Neural cell (in vitro differentiated cells): Measurements from ENCODE around the gene TBC1D8B. TPM values are rescaled to one million over a fixed set of nuclear protein-coding genes. Genes with fewer than 3 reads are reported as not detected.

ENCODE experiments used
- H2AFZ ChIP-seq: fragments of 200-600, 300-800 bp; sonication (generic), shearing (Covaris generic); 2 replicates; pipeline ENCODE4 v1.6.0; 2014; ENCODE audit warnings: low read depth, mild to moderate bottlenecking, antibody characterized with exemption, low read length, moderate library complexity
- H3F3A ChIP-seq: fragments of 200-600 bp; shearing (Covaris generic); 2 replicates; pipeline ENCODE4 v1.6.1; 2016; ENCODE audit warnings: mild to moderate bottlenecking, moderate library complexity, mixed read lengths, antibody characterized with exemption, low read length; ENCODE audit not compliant: insufficient read depth, poor library complexity, severe bottlenecking
- H3K27ac ChIP-seq: fragments of 200-600, 300-800 bp; sonication (generic), shearing (Covaris generic); 2 replicates; pipeline ENCODE4 v1.5.1; 2014; ENCODE audit warnings: mild to moderate bottlenecking, low read length, moderate library complexity
- H3K27me3 ChIP-seq: fragments of 300-800, 200-600 bp; sonication (generic), shearing (Covaris generic); 2 replicates; pipeline ENCODE4 v1.6.0; 2014; ENCODE audit warnings: mild to moderate bottlenecking, low read depth, low read length, moderate library complexity; ENCODE audit not compliant: insufficient read depth
- H3K36me3 ChIP-seq: fragments of 300-800, 200-600 bp; sonication (generic), shearing (Covaris generic); 2 replicates; pipeline ENCODE4 v1.5.1; 2014; ENCODE audit warnings: mild to moderate bottlenecking, antibody characterized with exemption, low read length, moderate library complexity; ENCODE audit not compliant: insufficient read depth
- H3K4me2 ChIP-seq: fragments of 300-800, 200-600 bp; sonication (generic), shearing (Covaris generic); 2 replicates; pipeline ENCODE4 v1.6.0; 2014; ENCODE audit warnings: mild to moderate bottlenecking, low read length
- H3K4me3 ChIP-seq: fragments of 300-800, 200-600 bp; sonication (generic), shearing (Covaris generic); 2 replicates; pipeline ENCODE4 v1.5.1; 2014; ENCODE audit warnings: mild to moderate bottlenecking, low read length, moderate library complexity
- H3K79me2 ChIP-seq: fragments of 200-600 bp; shearing (Covaris generic); replicated peaks from 2 replicates; pipeline ENCODE4 v1.6.0; 2014; ENCODE audit warnings: mild to moderate bottlenecking, low read length, moderate library complexity; ENCODE audit not compliant: insufficient read depth
- H3K9ac ChIP-seq: fragments of 300-800, 200-600 bp; sonication (generic), shearing (Covaris generic); 2 replicates; pipeline ENCODE4 v1.6.1; 2016; ENCODE audit warnings: mild to moderate bottlenecking, low read length, mixed read lengths
- H3K9me2 ChIP-seq: fragments of 200-600 bp; shearing (Covaris generic); 2 replicates; pipeline ENCODE4 v1.6.1; 2016; ENCODE audit warnings: mild to moderate bottlenecking, low read length, mixed read lengths; ENCODE audit not compliant: insufficient read depth
- H3K9me3 ChIP-seq: fragments of 200-600, 300-800 bp; sonication (generic), shearing (Covaris generic); 2 replicates; pipeline ENCODE4 v1.6.1; 2016; ENCODE audit warnings: mild to moderate bottlenecking, mixed run types, low read length, moderate library complexity, mixed read lengths
- H4K20me1 ChIP-seq: fragments of 200-600 bp; shearing (Covaris generic); 2 replicates; pipeline ENCODE4 v1.6.1; 2016; ENCODE audit warnings: mild to moderate bottlenecking, mixed run types; ENCODE audit not compliant: insufficient read depth
- CTCF ChIP-seq: fragments of 450-650 bp; IDR thresholded peaks from 2 replicates; pipeline ENCODE4 v1.5.1; 2014; ENCODE audit warnings: antibody characterized with exemption, mild to moderate bottlenecking, moderate library complexity; ENCODE audit not compliant: poor library complexity, severe bottlenecking
- EP300 ChIP-seq: fragments of 450-650 bp; conservative IDR thresholded peaks from 2 replicates; pipeline ENCODE4 v1.6.1; 2014; ENCODE audit warnings: antibody characterized with exemption, mild to moderate bottlenecking, moderate library complexity; ENCODE audit not compliant: poor library complexity, severe bottlenecking
- EZH2 ChIP-seq: fragments of 200-600, 300-800 bp; shearing (Covaris generic), sonication (generic); IDR thresholded peaks from 2 replicates; pipeline ENCODE4 v1.6.1; 2014; ENCODE audit warnings: antibody characterized with exemption, low read length, borderline replicate concordance, mild to moderate bottlenecking; ENCODE audit not compliant: insufficient read depth, poor library complexity, severe bottlenecking
- MXI1 ChIP-seq: fragments of 450-650 bp; conservative IDR thresholded peaks from 2 replicates; pipeline ENCODE4 v1.6.1; 2014; ENCODE audit warnings: antibody characterized with exemption, mild to moderate bottlenecking; ENCODE audit not compliant: poor library complexity, severe bottlenecking
- POLR2AphosphoS5 ChIP-seq: IDR thresholded peaks from 2 replicates; pipeline ENCODE4 v1.6.1; 2012
- RAD21 ChIP-seq: fragments of 450-650 bp; conservative IDR thresholded peaks from 2 replicates; pipeline ENCODE4 v1.6.1; 2014; ENCODE audit warnings: antibody characterized with exemption, mild to moderate bottlenecking, moderate library complexity
- REST ChIP-seq: IDR thresholded peaks from 2 replicates; pipeline ENCODE4 v1.6.1; 2012; ENCODE audit warnings: borderline replicate concordance
- SMC3 ChIP-seq: fragments of 450-650 bp; conservative IDR thresholded peaks from 2 replicates; pipeline ENCODE4 v1.6.1; 2014; ENCODE audit warnings: antibody characterized with exemption, mild to moderate bottlenecking, moderate library complexity; ENCODE audit not compliant: poor library complexity
- TAF1 ChIP-seq: IDR thresholded peaks from 2 replicates; pipeline ENCODE4 v1.6.1; 2012; ENCODE audit warnings: low read depth
- polyA plus RNA-seq: library from polyadenylated mRNA; depleted of rRNA; stranded (reverse); fragments of >200 nt; gene quantifications from 2 replicates; pipeline ENCODE4 v1.2.3, GENCODE V29; 2014

The TBC1D8B gene
- polyA plus RNA-seq, 1 donor from 2014 or later = 0.14 TPM

GRCh38 chrX:106903291-106903824 lies 100.9 kb downstream of the TBC1D8B start, which contains the start of gene RIPPLY1:
TSS of gene RIPPLY1 (minus strand) at chrX:106903341. CDS start at chrX:106903287, 54 bp downstream.
- no peak within 1 kb of the TSS for H2AFZ ChIP-seq
- H3K9ac ChIP-seq = no peak within 1 kb of the TSS
- H3K9me2 ChIP-seq = no peaks in the 10 kb centered on the region
- no peaks in the 10 kb centered on the region for H3K79me2 ChIP-seq
- H3K4me3 ChIP-seq = no peak within 1 kb of the TSS
- H3K27me3 ChIP-seq = no peaks in the 10 kb centered on the region
- no peaks in the 10 kb centered on the region for H4K20me1 ChIP-seq
- TF ChIP-seq MXI1 (no peak), TAF1 (no peak), POLR2AphosphoS5 (no peak), EP300 (no peak), SMC3 (no peak), RAD21 (no peak), CTCF (no peak), EZH2 (no peak), REST (no peak)
- H3K9me3 ChIP-seq = no peaks in the 10 kb centered on the region
- H3F3A ChIP-seq = no peaks in the 10 kb centered on the region
- H3K4me2 ChIP-seq = no peak within 1 kb of the TSS
- H3K27ac ChIP-seq = no peak within 1 kb of the TSS
- H3K36me3 ChIP-seq = no peaks in the 10 kb centered on the region

GRCh38 chrX:106903856-106904528 lies 101.5 kb downstream of the TBC1D8B start:
- Histone ChIP-seq H3F3A (no peaks in the 10 kb centered on the region), H2AFZ (no peak overlapping the region), H3K4me3 (no peak overlapping the region), H3K9me2 (no peaks in the 10 kb centered on the region), H4K20me1 (no peaks in the 10 kb centered on the region), H3K9ac (no peak overlapping the region), H3K27me3 (no peaks in the 10 kb centered on the region), H3K4me2 (no peak overlapping the region), H3K36me3 (no peaks in the 10 kb centered on the region), H3K9me3 (no peaks in the 10 kb centered on the region), H3K79me2 (no peaks in the 10 kb centered on the region), H3K27ac (no peak overlapping the region)
- no peak for TF ChIP-seq REST
- TF ChIP-seq SMC3 = no peak
